SK-N-DZ (cell line): ENCODE measurements around the gene PHEX.
A peak's percentile ranks its signal among the peaks of the same experiment; 100 is the strongest.

ENCODE experiments used
- DNase-seq: peaks from one replicate; pipeline ENCODE4 v3.0.0-alpha.2; 2015; ENCODE audit warnings: low spot score

The PHEX gene

GRCh38 chrX:22148565-22148964 lies 116.4 kb downstream of the PHEX start:
- DNase-seq, result no peak

- DNase-seq, result no peak
Observed at GRCh38 chrX:22150371-22150770, 118.2 kb downstream of the PHEX start.

GRCh38 chrX:22155126-22155525 lies 123.0 kb downstream of the PHEX start:
- no peak for DNase-seq

DNA sequence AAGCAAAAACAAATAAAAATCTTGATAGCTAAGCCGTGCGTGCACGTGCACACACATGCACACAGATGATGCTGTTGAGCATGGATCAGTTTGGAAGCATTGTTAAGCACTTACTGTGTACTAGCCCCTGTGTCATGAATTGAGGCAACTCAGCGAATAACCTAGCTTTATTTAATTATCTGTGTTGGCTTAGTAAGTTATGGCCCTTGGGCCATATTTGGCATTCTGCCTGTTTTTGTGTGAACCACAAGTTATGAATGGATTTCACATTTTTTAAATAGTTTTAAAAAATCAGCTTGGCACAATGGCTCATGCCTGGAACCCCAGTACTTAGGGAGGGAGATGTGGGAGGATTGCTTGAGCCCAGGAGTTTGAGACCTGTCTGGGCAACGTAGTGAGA lies 126.9 kb downstream of the PHEX start:
- DNase-seq, result no peak

- no peak for DNase-seq
Observed at GRCh38 chrX:22163326-22163725, 131.2 kb downstream of the PHEX start.

- DNase-seq, result no peak
Observed at GRCh38 chrX:22164770-22165388, 132.8 kb downstream of the PHEX start.

- DNase-seq, result no peak
Observed at GRCh38 chrX:22165732-22166457, 133.8 kb downstream of the PHEX start.

DNA sequence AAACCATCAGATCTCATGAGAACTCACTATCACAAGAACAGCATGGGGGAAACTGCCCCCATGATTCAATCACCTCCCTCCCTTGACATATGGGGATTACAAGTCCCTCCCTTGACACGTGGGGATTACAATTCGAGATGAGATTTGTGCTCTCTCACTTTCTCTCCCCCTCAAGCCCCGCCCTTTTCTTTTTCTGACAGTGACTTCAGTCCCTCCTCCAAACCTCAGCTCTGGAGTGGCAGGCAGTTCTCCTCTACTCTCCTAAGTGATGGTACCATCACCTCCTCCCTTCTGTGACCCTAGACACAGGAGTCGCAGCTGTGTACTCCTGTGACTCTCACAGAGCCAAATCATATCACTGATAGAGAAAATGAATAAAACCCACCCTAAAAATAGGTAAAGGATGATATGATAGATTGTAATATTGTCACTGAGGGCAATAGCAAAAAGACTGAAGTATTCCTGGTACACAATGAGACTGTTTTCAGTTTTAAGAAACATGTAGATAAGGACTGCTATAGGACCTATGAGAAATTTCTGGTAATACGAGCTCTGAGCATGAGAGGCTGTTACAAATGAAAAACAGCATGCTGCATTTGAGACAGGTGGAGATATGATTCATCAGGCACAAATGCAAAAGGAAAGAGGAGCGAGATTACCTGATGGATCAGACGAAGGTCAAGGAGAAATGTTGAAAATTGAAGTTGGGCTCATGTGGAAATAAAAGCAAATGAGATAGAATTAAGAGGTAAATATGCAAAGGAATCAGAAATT lies 139.3 kb downstream of the PHEX start:
- DNase-seq, result no peak

- DNase-seq, result no peak
Observed at GRCh38 chrX:22173966-22174365, 141.8 kb downstream of the PHEX start.

DNA sequence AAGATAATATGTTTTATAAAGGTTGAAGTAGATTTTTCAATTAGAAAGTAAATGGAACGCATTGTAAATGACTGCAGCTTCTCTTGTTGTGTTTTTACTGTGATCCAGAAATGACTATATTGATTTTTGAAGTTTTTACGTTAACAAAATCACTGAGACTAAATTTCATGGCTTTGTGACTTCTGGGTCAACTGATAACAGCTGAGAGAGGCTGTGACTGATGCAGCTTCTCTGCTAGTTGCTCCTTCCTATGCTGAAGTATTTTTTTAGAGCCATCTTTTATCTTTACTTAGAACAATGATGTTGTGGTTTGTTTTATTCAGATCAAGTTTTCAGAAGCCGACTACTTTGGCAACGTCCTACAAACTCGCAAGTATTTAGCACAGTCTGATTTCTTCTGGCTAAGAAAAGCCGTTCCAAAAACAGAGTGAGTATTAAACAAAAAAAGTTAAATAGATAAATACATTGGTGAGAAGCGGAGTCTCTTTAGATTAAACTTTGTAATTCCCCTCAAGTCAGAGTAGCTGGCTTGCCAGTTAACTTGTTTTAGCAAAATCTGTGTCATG lies 145.9 kb downstream of the PHEX start:
- no peak for DNase-seq

DNA sequence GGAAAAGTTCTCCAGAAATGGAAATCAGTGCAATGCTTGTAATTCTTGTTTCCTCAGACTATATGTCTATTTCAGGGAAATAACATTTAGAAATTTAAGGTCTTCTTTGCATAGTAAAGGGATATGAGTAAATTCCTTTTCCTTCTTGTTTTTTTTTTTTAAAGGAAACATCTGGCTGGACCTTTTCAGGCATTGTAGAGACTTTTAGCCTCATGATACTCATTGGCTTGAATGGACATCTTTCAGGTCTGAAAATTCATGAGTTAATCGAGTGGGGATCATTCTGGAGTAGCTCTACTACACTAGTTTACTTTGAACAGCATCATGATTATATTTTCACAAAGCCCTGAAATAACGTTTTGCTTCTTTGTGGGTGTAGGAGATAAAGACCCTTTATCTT lies 152.0 kb downstream of the PHEX start:
- DNase-seq, result no peak

GRCh38 chrX:22186165-22186564 lies 154.0 kb downstream of the PHEX start:
- DNase-seq, result no peak

DNA sequence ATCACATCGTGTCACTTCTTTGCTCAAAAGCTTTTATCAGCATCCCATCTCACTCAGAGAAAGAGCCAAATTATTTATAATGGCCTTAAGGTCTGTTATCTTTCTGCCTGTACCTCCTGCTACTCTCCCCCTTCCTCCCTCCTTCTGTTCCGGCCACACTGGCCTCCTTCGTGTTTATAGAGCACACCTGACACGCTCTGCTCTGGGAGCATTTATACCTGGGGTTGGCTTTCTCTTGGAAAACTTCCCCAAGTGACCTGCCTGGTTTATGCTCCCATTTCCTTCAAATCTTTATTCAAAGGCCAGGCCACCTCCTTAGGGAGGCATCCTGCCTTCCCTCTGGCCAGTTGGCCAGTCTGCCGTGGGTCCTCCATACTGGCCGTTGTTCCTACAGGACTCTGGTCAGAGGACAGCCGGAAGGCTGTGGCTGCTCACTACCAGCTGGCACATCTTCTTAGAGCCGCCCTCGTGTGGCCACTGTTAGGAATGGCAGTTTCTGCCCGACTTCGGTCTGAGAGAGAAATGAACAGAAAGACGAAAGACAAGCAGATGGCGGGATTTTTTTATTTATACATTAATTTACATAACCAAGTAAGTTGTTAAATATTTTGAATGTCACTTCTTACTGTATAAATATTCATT lies 160.4 kb downstream of the PHEX start:
- peak; percentile 70 for DNase-seq

GRCh38 chrX:22193851-22194659 lies 161.9 kb downstream of the PHEX start:
- no peak for DNase-seq

DNA sequence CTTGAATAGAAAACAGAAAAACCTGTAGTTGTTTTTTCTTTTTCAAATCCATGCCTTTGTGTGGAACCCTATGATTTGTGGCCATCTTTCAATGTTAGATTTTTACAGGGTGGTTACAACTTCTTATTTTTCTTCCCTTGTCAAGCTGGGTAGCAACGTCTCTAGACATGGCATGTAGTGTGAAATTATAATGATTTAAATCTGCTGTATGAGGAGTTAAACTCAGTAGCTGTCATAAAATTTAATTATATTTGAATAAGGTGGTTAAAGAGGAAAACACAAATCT lies 162.5 kb downstream of the PHEX start:
- DNase-seq, result no peak

- DNase-seq, result no peak
Observed at GRCh38 chrX:22196149-22196548, 164.0 kb downstream of the PHEX start.

DNA sequence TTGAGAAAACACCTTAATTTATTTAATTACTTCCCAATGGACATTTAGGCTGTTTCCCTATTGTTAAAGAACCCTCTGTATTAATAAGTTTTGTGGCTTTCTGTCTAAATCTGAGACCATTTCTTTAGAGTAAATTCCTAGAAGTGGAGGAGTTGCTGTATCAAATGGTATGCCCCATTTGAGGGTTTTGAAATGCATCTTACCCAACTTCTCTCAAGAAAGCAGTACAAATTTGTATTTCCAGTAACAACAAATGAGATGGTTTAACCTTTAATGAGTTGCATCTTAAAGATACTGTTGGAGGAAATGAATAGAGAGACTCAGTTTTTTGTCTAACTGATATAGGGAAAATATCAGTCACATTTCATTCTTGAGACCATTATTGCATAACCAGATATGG lies 170.1 kb downstream of the PHEX start:
- DNase-seq, result no peak

DNA sequence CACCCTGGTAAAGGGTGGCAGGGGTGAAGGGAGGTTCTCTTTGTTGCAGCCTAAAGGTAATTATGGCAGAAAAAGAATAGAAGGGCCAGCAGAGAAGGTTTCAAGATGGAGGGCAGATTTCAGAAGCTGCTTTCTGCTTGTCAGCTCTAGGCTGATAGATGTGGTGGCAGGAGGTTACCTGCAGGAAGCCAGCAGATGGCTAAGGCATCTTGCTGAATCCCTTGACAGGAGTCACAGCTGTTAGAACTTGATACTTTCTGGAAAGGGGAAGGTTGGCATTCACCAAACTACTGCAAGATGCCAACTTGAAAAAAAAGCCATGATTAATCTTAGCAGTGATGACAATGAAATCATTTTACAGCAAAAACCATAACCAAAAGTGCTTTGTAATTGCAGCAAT lies 171.1 kb downstream of the PHEX start:
- DNase-seq, result no peak

GRCh38 chrX:22206781-22207180 lies 174.7 kb downstream of the PHEX start:
- DNase-seq, result no peak

DNA sequence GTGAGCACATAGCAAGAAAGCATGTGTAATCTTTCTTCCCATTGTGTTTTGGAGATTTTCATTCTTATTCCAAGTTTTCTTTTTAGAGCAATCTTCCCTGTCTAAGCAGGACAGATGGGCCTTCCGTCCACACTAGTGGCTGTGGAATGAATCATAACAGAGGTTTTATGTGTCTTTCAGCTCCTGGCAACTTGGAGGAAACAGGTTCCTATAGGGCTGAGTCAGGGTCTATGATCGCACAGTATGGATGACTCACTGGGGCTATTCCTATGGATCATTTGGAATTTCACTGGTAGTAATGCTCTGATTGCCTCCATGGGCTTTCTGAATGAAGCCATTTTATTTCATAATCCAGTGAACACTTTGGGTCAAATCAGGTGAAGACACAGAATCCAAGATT lies 188.8 kb downstream of the PHEX start:
- DNase-seq, result no peak

DNA sequence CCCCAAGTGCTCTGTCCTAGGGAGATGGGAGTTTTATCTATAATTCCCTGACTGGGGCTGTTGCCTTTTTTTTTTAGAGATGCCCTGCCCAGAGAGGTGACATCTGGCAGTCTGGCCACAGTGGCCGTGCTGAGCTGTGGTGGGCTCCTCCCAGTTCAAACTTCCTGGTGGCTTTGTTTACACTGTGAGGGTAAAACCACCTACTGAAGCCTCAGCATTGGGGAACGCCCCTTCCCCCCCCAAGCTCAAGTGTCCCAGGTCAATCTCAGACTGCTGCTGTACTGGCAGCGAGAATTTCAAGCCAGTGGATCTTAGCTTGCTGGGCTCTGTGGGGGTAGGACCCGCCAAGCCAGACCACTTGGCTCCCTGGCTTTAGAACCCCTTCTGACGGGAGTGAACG lies 202.3 kb downstream of the PHEX start:
- DNase-seq, result no peak
